Measurements from ENCODE around the gene ZFP64. TPM values are rescaled to one million over a fixed set of nuclear protein-coding genes. Genes with fewer than 3 reads are reported as not detected.
"Not testable (repeated sequence)": the region's sequence is repeated elsewhere in the genome, so short reads cannot be mapped to it uniquely, and the experiment has no call there.

The ZFP64 gene
- total RNA-seq, 1 donor from 2014 or later, result 49.8 TPM

GRCh38 chr20:52234302-52235045 lies 42.9 kb upstream of the ZFP64 start:
- Histone ChIP-seq H3K36me3 (ENCODE audit: control insufficient read depth, insufficient read depth, low read length) (no peaks in the 10 kb centered on the region), H3K4me3 (ENCODE audit: low read depth, low read length) (no peak overlapping the region), H3K27me3 (ENCODE audit: control insufficient read depth, insufficient read depth, low read length) (no peaks in the 10 kb centered on the region)
- TF ChIP-seq CTCF (IDR thresholded peaks at IDR 0.05; ENCODE audit: insufficient read depth, low read length, severe bottlenecking), result no peak
- peak; percentile 70 for FAIRE-seq
- DNase-seq (ENCODE audit: low read depth), result no peak

- DNase-seq (ENCODE audit: low read depth) (no peak), FAIRE-seq (no peak)
- H3K4me3 ChIP-seq (ENCODE audit: low read depth, low read length), result no peak overlapping the region
- H3K36me3 ChIP-seq (ENCODE audit: control insufficient read depth, insufficient read depth, low read length), result no peaks in the 10 kb centered on the region
- no peaks in the 10 kb centered on the region for H3K27me3 ChIP-seq (ENCODE audit: control insufficient read depth, insufficient read depth, low read length)
- no peak for TF ChIP-seq CTCF (IDR thresholded peaks at IDR 0.05; ENCODE audit: insufficient read depth, low read length, severe bottlenecking)
Observed at GRCh38 chr20:52231230-52231746, 39.7 kb upstream of the ZFP64 start.

GRCh38 chr20:52230409-52230808 lies 38.8 kb upstream of the ZFP64 start:
- DNase-seq (ENCODE audit: low read depth), result peak; percentile 7

GRCh38 chr20:52229346-52229745 lies 37.8 kb upstream of the ZFP64 start:
- not testable (repeated sequence) for FAIRE-seq; H3K27me3 ChIP-seq (ENCODE audit: control insufficient read depth, insufficient read depth, low read length); DNase-seq (ENCODE audit: low read depth)

More at GRCh38 chr20:52230409-52230808, 38.8 kb upstream of the ZFP64 start:
- no peak overlapping the region for H3K4me3 ChIP-seq (ENCODE audit: low read depth, low read length)
- FAIRE-seq, result no peak
- no peaks in the 10 kb centered on the region for H3K27me3 ChIP-seq (ENCODE audit: control insufficient read depth, insufficient read depth, low read length)
- H3K36me3 ChIP-seq (ENCODE audit: control insufficient read depth, insufficient read depth, low read length), result no peaks in the 10 kb centered on the region
- TF ChIP-seq CTCF (IDR thresholded peaks at IDR 0.05; ENCODE audit: insufficient read depth, low read length, severe bottlenecking), result no peak

GRCh38 chr20:52226370-52226769 lies 34.8 kb upstream of the ZFP64 start:
- H3K36me3 ChIP-seq (ENCODE audit: control insufficient read depth, insufficient read depth, low read length), result no peaks in the 10 kb centered on the region
- H3K27me3 ChIP-seq (ENCODE audit: control insufficient read depth, insufficient read depth, low read length), result no peaks in the 10 kb centered on the region
- no peak for DNase-seq (ENCODE audit: low read depth)
- H3K4me3 ChIP-seq (ENCODE audit: low read depth, low read length), result no peak overlapping the region
- FAIRE-seq, result no peak
- no peak for TF ChIP-seq CTCF (IDR thresholded peaks at IDR 0.05; ENCODE audit: insufficient read depth, low read length, severe bottlenecking)

More at GRCh38 chr20:52229346-52229745, 37.8 kb upstream of the ZFP64 start:
- not testable (repeated sequence) for H3K4me3 ChIP-seq (ENCODE audit: low read depth, low read length); H3K36me3 ChIP-seq (ENCODE audit: control insufficient read depth, insufficient read depth, low read length)

GRCh38 chr20:52224920-52225319 lies 33.3 kb upstream of the ZFP64 start:
- TF ChIP-seq CTCF (IDR thresholded peaks at IDR 0.05; ENCODE audit: insufficient read depth, low read length, severe bottlenecking), result no peak
- H3K27me3 ChIP-seq (ENCODE audit: control insufficient read depth, insufficient read depth, low read length), result no peaks in the 10 kb centered on the region
- FAIRE-seq (no peak), DNase-seq (ENCODE audit: low read depth) (no peak)
- H3K4me3 ChIP-seq (ENCODE audit: low read depth, low read length), result no peak overlapping the region
- no peaks in the 10 kb centered on the region for H3K36me3 ChIP-seq (ENCODE audit: control insufficient read depth, insufficient read depth, low read length)

- H3K27me3 ChIP-seq (ENCODE audit: control insufficient read depth, insufficient read depth, low read length); DNase-seq (ENCODE audit: low read depth); FAIRE-seq; H3K4me3 ChIP-seq (ENCODE audit: low read depth, low read length); H3K36me3 ChIP-seq (ENCODE audit: control insufficient read depth, insufficient read depth, low read length): not testable (repeated sequence)
Observed at GRCh38 chr20:52221362-52221761, 29.8 kb upstream of the ZFP64 start.

- not testable (repeated sequence) for FAIRE-seq; DNase-seq (ENCODE audit: low read depth); H3K36me3 ChIP-seq (ENCODE audit: control insufficient read depth, insufficient read depth, low read length); H3K4me3 ChIP-seq (ENCODE audit: low read depth, low read length); H3K27me3 ChIP-seq (ENCODE audit: control insufficient read depth, insufficient read depth, low read length)
Observed at GRCh38 chr20:52220891-52221290, 29.3 kb upstream of the ZFP64 start.

Measured in bronchial epithelial cell (primary cell).